Naive thymus-derived CD4-positive, alpha-beta T cell (primary cell): ENCODE measurements around the gene GAPVD1. TPM values are rescaled to one million over a fixed set of nuclear protein-coding genes. Genes with fewer than 3 reads are reported as not detected.
A peak's percentile ranks its signal among the peaks of the same experiment; 100 is the strongest.

Experiments used
- ATAC-seq: fragments of 150-1000 bp; cut with Tn5 transposase; 2 replicates; pipeline ENCODE4 v1.10.0; 2021; ENCODE audit warnings: mild to moderate bottlenecking, moderate library complexity
- CTCF ChIA-PET: fragments of 350-600 bp; sonication (Branson Sonifier 250); formaldehyde crosslinking; loops from one replicate; lab custom pipeline; 2021; ENCODE audit warnings: antibody characterized with exemption; lab: Charles Lee
- POLR2A ChIA-PET: fragments of 350-600 bp; sonication (Branson Sonifier 250); formaldehyde crosslinking; loops from one replicate; lab custom pipeline; 2021; ENCODE audit warnings: antibody characterized with exemption, inconsistent platforms; lab: Charles Lee
- DNase-seq, 9 donors: peaks; one replicate each; pipeline versions ENCODE4 v3.0.0 to v3.0.0-alpha.2; 2020 to 2022; ENCODE audit warnings: mixed read lengths in 1 of 9
- H3K27ac ChIP-seq: one replicate; pipeline ENCODE4 v1.7.0; 2013; ENCODE audit warnings: mild to moderate bottlenecking, low read depth, low read length, moderate library complexity
- H3K27me3 ChIP-seq, 2 donors: one replicate each; pipeline ENCODE4 v1.7.0; 2013; ENCODE audit warnings: low read length in 2 of 2, mild to moderate bottlenecking in 2 of 2, moderate library complexity in 2 of 2; ENCODE audit not compliant: control insufficient read depth in 2 of 2, insufficient read depth in 2 of 2
- H3K36me3 ChIP-seq, 3 experiments: 1 replicate in 2 of 3; 2 replicates in 1 of 3; pipeline ENCODE4 v1.7.0; 2013; ENCODE audit warnings: low read length in 3 of 3, mild to moderate bottlenecking in 3 of 3, moderate library complexity in 1 of 3; ENCODE audit not compliant: insufficient read depth in 3 of 3, control insufficient read depth in 2 of 3
- H3K4me1 ChIP-seq, 2 donors: one replicate each; pipeline ENCODE4 v1.7.0; 2013; ENCODE audit warnings: low read length in 2 of 2, mild to moderate bottlenecking in 2 of 2, moderate library complexity in 1 of 2; ENCODE audit not compliant: control insufficient read depth in 2 of 2, insufficient read depth in 2 of 2
- H3K4me3 ChIP-seq: 2 replicates; pipeline ENCODE4 v1.7.0; 2013; ENCODE audit warnings: mild to moderate bottlenecking, low read length
- H3K9me3 ChIP-seq, 3 experiments: 1 replicate in 2 of 3; 2 replicates in 1 of 3; pipeline ENCODE4 v1.7.0; 2013; ENCODE audit warnings: low read length in 3 of 3; ENCODE audit not compliant: control insufficient read depth in 2 of 3
- H3K27ac Mint-ChIP-seq, 9 donors: one replicate each; pipeline ENCODE4 v1.8.0; 2020 to 2022; ENCODE audit warnings: mixed read lengths in 9 of 9, mild to moderate bottlenecking in 8 of 9, moderate library complexity in 5 of 9, inconsistent platforms in 2 of 9
- H3K27me3 Mint-ChIP-seq, 5 donors: one replicate each; pipeline ENCODE4 v1.8.0; 2021 to 2022; ENCODE audit warnings: mixed read lengths in 5 of 5, mild to moderate bottlenecking in 1 of 5
- H3K36me3 Mint-ChIP-seq, 5 donors: one replicate each; pipeline ENCODE4 v1.8.0; 2020 to 2022; ENCODE audit warnings: mixed read lengths in 5 of 5, mild to moderate bottlenecking in 3 of 5, inconsistent platforms in 1 of 5
- H3K4me1 Mint-ChIP-seq, 7 donors: one replicate each; pipeline ENCODE4 v1.8.0; 2020 to 2022; ENCODE audit warnings: mixed read lengths in 7 of 7, mild to moderate bottlenecking in 3 of 7, inconsistent platforms in 1 of 7
- H3K4me3 Mint-ChIP-seq, 10 donors: one replicate each; pipeline ENCODE4 v1.8.0; 2020 to 2022; ENCODE audit warnings: mild to moderate bottlenecking in 10 of 10, mixed read lengths in 10 of 10, moderate library complexity in 6 of 10, inconsistent platforms in 2 of 10
- H3K9me3 Mint-ChIP-seq, 11 donors: one replicate each; pipeline ENCODE4 v1.8.0; 2020 to 2022; ENCODE audit warnings: mixed read lengths in 11 of 11, mild to moderate bottlenecking in 4 of 11, inconsistent platforms in 1 of 11, moderate library complexity in 1 of 11
- intact Hi-C, 2 donors: fragments of 100-400 bp; cut with micrococcal nuclease; formaldehyde crosslinking; loops; one replicate each; pipeline ENCODE4 v1.15.1; 2023
- polyA plus RNA-seq, 2 donors: library from polyadenylated mRNA; unstranded; fragments of 300-500 nt; fragmentation: Illumina TruSeq; gene quantifications; one replicate each; pipeline ENCODE4 v1.2.3, GENCODE V29; 2021
- total RNA-seq, 6 experiments: library from RNA in 5 of 6; stranded (reverse) in 5 of 6; gene quantifications; 1 replicate in 5 of 6; 2 replicates in 1 of 6; pipeline ENCODE4 v1.2.3 and lab custom pipeline; 2021 to 2026

GAPVD1 gene
- total and polyA plus RNA-seq, 7 experiments from 2014 or later, result 39.6 to 68.9 (median 61.7) TPM

GRCh38 chr9:125411171-125411756, 149.6 kb downstream of the GAPVD1 start:
- Mint-ChIP-seq H3K4me1 (peaks cover 0 to 15% (median 13%) of the 10 kb centered on the region in 7 donors), H3K9me3 (no peaks in the 10 kb centered on the region), H3K27ac (no peak overlapping the region), H3K27me3 (peaks cover 15 to 38% (median 17%) of the 10 kb centered on the region in 5 donors), H3K4me3 (peak overlapping the region in 2 of 10 donors; percentile 38 to 53), H3K36me3 (peaks cover 0 to 7% (median 0%) of the 10 kb centered on the region in 5 donors)
- DNase-seq, result no peak
- ChIA-PET POLR2A (no interaction called here), CTCF (interaction anchor here (0.5 kb wide), 1 partner anchor 223 kb away, joined by 3 read pairs; no protein-coding TSS in a partner anchor)
- H3K4me1 ChIP-seq, result no peaks in the 10 kb centered on the region
- no peaks in the 10 kb centered on the region for H3K27me3 ChIP-seq
- H3K9me3 ChIP-seq, result no peaks in the 10 kb centered on the region
- intact Hi-C loops, result no loop called here
- ATAC-seq, result no peak
- H3K27ac ChIP-seq, result no peak overlapping the region
- no peaks in the 10 kb centered on the region for H3K36me3 ChIP-seq
- H3K4me3 ChIP-seq, result no peak overlapping the region

- H3K4me3 Mint-ChIP-seq, result no peak overlapping the region
These were observed 150.5 kb downstream of the GAPVD1 start for GRCh38 chr9:125412166-125412565.

DNA sequence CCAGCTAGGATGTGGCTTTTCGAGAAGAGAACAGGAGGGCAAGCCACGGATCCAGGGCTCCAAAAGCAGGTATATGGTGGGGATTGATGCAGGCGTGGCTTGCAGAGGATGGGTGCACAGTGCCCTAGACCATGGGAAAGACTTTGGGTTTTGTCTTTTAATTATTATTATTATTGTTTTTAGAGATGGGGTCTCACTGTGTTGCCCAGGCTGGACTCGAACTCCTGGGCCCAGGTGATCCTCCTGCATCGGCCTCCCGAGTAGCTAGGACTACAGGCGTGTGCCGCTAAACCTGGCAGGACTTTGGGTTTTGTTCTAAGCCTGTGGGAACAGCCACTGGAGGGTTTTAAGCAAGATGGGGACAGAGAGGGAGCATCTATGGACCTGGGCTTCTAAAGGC, 152.0 kb downstream of the GAPVD1 start:
- peaks cover 0 to 7% (median 0%) of the 10 kb centered on the region in 5 donors for H3K36me3 Mint-ChIP-seq
- ChIA-PET POLR2A (no interaction called here), CTCF (no interaction called here)
- no peaks in the 10 kb centered on the region for H3K9me3 ChIP-seq
- no peak for ATAC-seq
- intact Hi-C loops, result no loop called here
- no peaks in the 10 kb centered on the region for H3K4me1 ChIP-seq
- no peak overlapping the region for H3K4me3 ChIP-seq
- peaks cover 0 to 11% (median 8%) of the 10 kb centered on the region in 7 donors for H3K4me1 Mint-ChIP-seq
- H3K27ac Mint-ChIP-seq, result no peak overlapping the region
- no peaks in the 10 kb centered on the region for H3K27me3 ChIP-seq
- no peak for DNase-seq
- H3K27me3 Mint-ChIP-seq, result peaks cover 9 to 25% (median 13%) of the 10 kb centered on the region in 5 donors
- H3K27ac ChIP-seq, result no peak overlapping the region
- no peak overlapping the region for H3K4me3 Mint-ChIP-seq
- no peaks in the 10 kb centered on the region for H3K36me3 ChIP-seq
- H3K9me3 Mint-ChIP-seq, result no peaks in the 10 kb centered on the region

More at GRCh38 chr9:125412166-125412565, 150.5 kb downstream of the GAPVD1 start:
- H3K4me1 ChIP-seq, result no peaks in the 10 kb centered on the region
- no peaks in the 10 kb centered on the region for H3K9me3 Mint-ChIP-seq
- no peak overlapping the region for H3K4me3 ChIP-seq
- intact Hi-C loops, result no loop called here
- DNase-seq (no peak), ATAC-seq (no peak)
- H3K27ac Mint-ChIP-seq, result no peak overlapping the region
- peaks cover 14 to 29% (median 16%) of the 10 kb centered on the region in 5 donors for H3K27me3 Mint-ChIP-seq
- H3K9me3 ChIP-seq, result no peaks in the 10 kb centered on the region
- POLR2A ChIA-PET, result no interaction called here
- no peak overlapping the region for H3K27ac ChIP-seq
- CTCF ChIA-PET, result no interaction called here
- H3K4me1 Mint-ChIP-seq, result peaks cover 0 to 14% (median 12%) of the 10 kb centered on the region in 7 donors
- peaks cover 0 to 7% (median 0%) of the 10 kb centered on the region in 5 donors for H3K36me3 Mint-ChIP-seq
- no peaks in the 10 kb centered on the region for H3K36me3 ChIP-seq
- H3K27me3 ChIP-seq, result no peaks in the 10 kb centered on the region

DNA sequence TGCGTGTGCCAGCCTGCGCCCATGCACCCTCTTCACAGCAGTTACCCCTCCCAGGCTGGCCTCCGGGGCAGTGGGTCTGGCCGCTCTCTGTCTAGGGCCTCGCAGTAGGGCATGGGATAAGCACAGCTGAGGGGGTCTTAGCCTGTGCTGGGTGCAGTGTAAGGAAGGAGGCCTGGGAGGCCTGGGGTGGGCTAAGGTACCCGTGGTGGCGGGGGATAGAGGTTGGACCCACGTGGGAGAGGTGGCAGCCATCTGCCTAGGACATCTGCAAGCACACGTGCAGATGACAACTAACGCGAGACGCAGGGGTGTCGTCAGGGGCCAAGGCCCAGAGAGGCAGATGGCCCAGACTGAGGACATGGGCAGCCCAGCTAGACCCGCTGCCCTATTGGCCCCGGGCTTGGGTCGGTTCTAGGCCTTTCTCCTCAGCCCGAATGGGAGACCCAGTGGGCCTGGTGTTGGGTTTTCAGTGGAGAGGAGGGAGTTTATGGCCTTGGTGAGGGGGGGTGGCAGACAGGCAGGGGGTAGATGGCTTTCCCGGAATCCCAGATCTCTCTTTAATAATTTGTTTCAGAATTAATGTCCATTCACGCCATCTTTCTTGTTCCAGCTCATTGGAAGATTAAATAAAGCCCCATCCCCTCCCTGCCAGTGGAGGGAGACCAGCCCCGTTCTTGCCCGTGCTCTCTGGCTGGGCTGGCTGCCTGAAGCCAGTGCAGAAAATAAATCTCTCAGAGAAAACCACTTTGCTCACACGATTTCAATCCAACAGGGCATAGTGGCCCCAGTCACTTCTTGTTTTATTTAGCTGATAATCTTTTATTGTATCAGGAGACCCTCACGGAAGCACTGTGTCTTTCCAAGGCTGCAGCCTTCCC, 154.2 kb downstream of the GAPVD1 start:
- Histone ChIP-seq H3K4me3 (no peak overlapping the region), H3K27me3 (no peaks in the 10 kb centered on the region), H3K4me1 (no peaks in the 10 kb centered on the region), H3K36me3 (no peaks in the 10 kb centered on the region), H3K27ac (no peak overlapping the region), H3K9me3 (no peaks in the 10 kb centered on the region)
- CTCF ChIA-PET, result interaction anchor here (0.6 kb wide), 1 partner anchor 902 kb away, joined by 3 read pairs; no protein-coding TSS in a partner anchor
- Mint-ChIP-seq H3K27me3 (peaks cover 0 to 11% (median 0%) of the 10 kb centered on the region in 5 donors), H3K4me1 (no peaks in the 10 kb centered on the region), H3K36me3 (no peaks in the 10 kb centered on the region), H3K27ac (no peak overlapping the region), H3K9me3 (no peaks in the 10 kb centered on the region), H3K4me3 (no peak overlapping the region)
- intact Hi-C loops, result no loop called here
- DNase-seq (no peak), ATAC-seq (no peak)
- POLR2A ChIA-PET, result no interaction called here

DNA sequence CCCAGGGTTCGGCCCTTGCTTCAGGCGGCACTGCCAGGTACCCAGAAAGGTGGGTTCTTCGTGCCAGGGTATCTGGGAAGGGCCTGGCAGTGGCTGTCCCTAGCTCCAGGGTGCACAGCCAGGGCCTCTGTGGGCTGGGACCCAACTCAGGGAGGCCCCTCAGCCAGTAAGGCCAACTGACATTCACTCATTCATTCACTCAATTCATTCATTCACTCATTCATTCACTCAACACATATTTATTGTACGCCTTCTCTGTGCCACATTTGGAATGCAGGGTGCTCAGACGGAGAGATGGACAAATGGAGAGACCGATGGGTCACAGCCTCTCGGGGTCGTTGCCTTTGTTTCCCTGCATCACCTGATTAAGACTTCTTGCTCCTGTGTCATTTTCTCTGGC, 154.9 kb downstream of the GAPVD1 start:
- Histone ChIP-seq H3K4me1 (no peaks in the 10 kb centered on the region), H3K36me3 (no peaks in the 10 kb centered on the region), H3K4me3 (no peak overlapping the region), H3K27me3 (no peaks in the 10 kb centered on the region), H3K9me3 (no peaks in the 10 kb centered on the region), H3K27ac (no peak overlapping the region)
- intact Hi-C loops, result no loop called here
- Mint-ChIP-seq H3K27ac (no peak overlapping the region), H3K9me3 (no peaks in the 10 kb centered on the region), H3K27me3 (peaks cover 0 to 6% (median 0%) of the 10 kb centered on the region in 5 donors), H3K4me1 (no peaks in the 10 kb centered on the region), H3K4me3 (no peak overlapping the region), H3K36me3 (no peaks in the 10 kb centered on the region)
- ChIA-PET POLR2A (no interaction called here), CTCF (no interaction called here)
- DNase-seq (no peak), ATAC-seq (no peak)
